HEK293 (cell line): ENCODE measurements around the gene ARHGEF4.

Experiments
- CTCF ChIA-PET: fragments of 350-600 bp; formaldehyde crosslinking; extraction: SDS; loops from one replicate; lab custom pipeline; 2021; ENCODE audit warnings: antibody characterized with exemption; lab: Yijun Ruan, JAX
- POLR2A ChIA-PET: fragments of 300-600 bp; formaldehyde crosslinking; extraction: SDS; loops from one replicate; lab custom pipeline; 2020; ENCODE audit warnings: antibody characterized with exemption, inconsistent platforms; lab: Yijun Ruan, JAX
- H3K27ac ChIP-seq: fragments of 200-500 bp; sonication (Bioruptor generic); 2 replicates; pipeline ENCODE4 v1.5.1; 2014; ENCODE audit warnings: low read depth, low read length, control low read depth, inconsistent platforms; ENCODE audit errors: extremely low read depth
- H3K36me3 ChIP-seq, 2 experiments: fragments of 200-500 bp in 1 of 2; sonication (Bioruptor generic) in 1 of 2; 1 replicate in 1 of 2; 2 replicates in 1 of 2; pipeline ENCODE4 v1.5.1; 2014 to 2017; ENCODE audit warnings: inconsistent platforms in 2 of 2, low read length in 2 of 2; ENCODE audit not compliant: control insufficient read depth in 2 of 2, insufficient read depth in 1 of 2
- H3K4me1 ChIP-seq: fragments of 200-500 bp; sonication (Bioruptor generic); 2 replicates; pipeline ENCODE4 v1.5.1; 2014; ENCODE audit warnings: mild to moderate bottlenecking, low read length, inconsistent platforms; ENCODE audit not compliant: control insufficient read depth, insufficient read depth
- H3K4me3 ChIP-seq: 2 replicates; pipeline ENCODE4 v1.5.1; 2011; ENCODE audit warnings: low read depth, mild to moderate bottlenecking, control low read depth, low read length, moderate library complexity
- H3K9me3 ChIP-seq: fragments of 200-500 bp; sonication (Bioruptor generic); 2 replicates; pipeline ENCODE4 v1.5.1; 2014; ENCODE audit warnings: low read depth, low read length, inconsistent platforms; ENCODE audit not compliant: control insufficient read depth, insufficient read depth
- ATF2 ChIP-seq: fragments of 450-650 bp; formaldehyde crosslinking; IDR thresholded peaks from 2 replicates; pipeline ENCODE4 v1.5.1; 2016; ENCODE audit warnings: missing biosample characterization, missing genetic modification characterization, low read depth
- BCL11A ChIP-seq: fragments of 450-650 bp; formaldehyde crosslinking; IDR thresholded peaks from 2 replicates; pipeline ENCODE4 v1.5.1; 2016; ENCODE audit warnings: low read depth, missing biosample characterization, missing genetic modification characterization
- GFI1B ChIP-seq: fragments of 450-650 bp; formaldehyde crosslinking; IDR thresholded peaks from 2 replicates; pipeline ENCODE4 v1.5.1; 2016; ENCODE audit warnings: missing biosample characterization, missing genetic modification characterization
- HOXD13 ChIP-seq: sonication (generic); formaldehyde crosslinking; IDR thresholded peaks from 2 replicates; pipeline ENCODE4 v1.8.0; 2022; ENCODE audit warnings: missing genetic modification reagents, borderline replicate concordance
- KLF16 ChIP-seq: fragments of 450-650 bp; formaldehyde crosslinking; IDR thresholded peaks from 2 replicates; pipeline ENCODE4 v1.5.1; 2017; ENCODE audit warnings: missing biosample characterization, missing genetic modification characterization
- KLF9 ChIP-seq: fragments of 450-650 bp; formaldehyde crosslinking; IDR thresholded peaks from 2 replicates; pipeline ENCODE4 v1.5.1; 2016; ENCODE audit warnings: missing biosample characterization, missing genetic modification characterization, low read depth
- SP7 ChIP-seq: fragments of 450-650 bp; formaldehyde crosslinking; IDR thresholded peaks from 2 replicates; pipeline ENCODE4 v1.5.1; 2016; ENCODE audit warnings: missing biosample characterization, missing genetic modification characterization
- ZBTB1 ChIP-seq: fragments of 450-650 bp; formaldehyde crosslinking; IDR thresholded peaks from 2 replicates; pipeline ENCODE4 v1.5.1; 2016; ENCODE audit warnings: missing biosample characterization, missing genetic modification characterization
- ZEB2 ChIP-seq: fragments of 450-650 bp; formaldehyde crosslinking; IDR thresholded peaks from 2 replicates; pipeline ENCODE4 v1.5.1; 2016; ENCODE audit warnings: missing biosample characterization, missing genetic modification characterization
- ZFHX2 ChIP-seq: fragments of 450-650 bp; formaldehyde crosslinking; conservative IDR thresholded peaks from 2 replicates; pipeline ENCODE4 v1.5.1; 2016; ENCODE audit warnings: missing biosample characterization, missing genetic modification characterization
- ZNF133 ChIP-seq: fragments of 450-650 bp; formaldehyde crosslinking; IDR thresholded peaks from 2 replicates; pipeline ENCODE4 v1.5.1; 2016; ENCODE audit warnings: missing biosample characterization, missing genetic modification characterization
- ZNF148 ChIP-seq: fragments of 450-650 bp; formaldehyde crosslinking; IDR thresholded peaks from 2 replicates; pipeline ENCODE4 v1.5.0; 2017; ENCODE audit warnings: missing biosample characterization, missing genetic modification characterization, borderline replicate concordance
- ZNF16 ChIP-seq: fragments of 450-650 bp; formaldehyde crosslinking; IDR thresholded peaks from 2 replicates; pipeline ENCODE4 v1.5.1; 2016; ENCODE audit warnings: low read depth, missing biosample characterization, missing genetic modification characterization
- ZNF174 ChIP-seq: fragments of 450-650 bp; formaldehyde crosslinking; IDR thresholded peaks from 2 replicates; pipeline ENCODE4 v1.5.0; 2017; ENCODE audit warnings: missing biosample characterization, mild to moderate bottlenecking, missing genetic modification characterization
- ZNF302 ChIP-seq: fragments of 450-650 bp; formaldehyde crosslinking; IDR thresholded peaks from 2 replicates; pipeline ENCODE4 v1.5.1; 2016; ENCODE audit warnings: missing biosample characterization, missing genetic modification characterization, low read depth
- ZNF398 ChIP-seq: fragments of 450-650 bp; formaldehyde crosslinking; IDR thresholded peaks from 2 replicates; pipeline ENCODE4 v1.5.1; 2017; ENCODE audit warnings: missing biosample characterization, missing genetic modification characterization
- ZNF514 ChIP-seq: fragments of 450-650 bp; formaldehyde crosslinking; IDR thresholded peaks from 2 replicates; pipeline ENCODE4 v1.5.1; 2016; ENCODE audit warnings: missing biosample characterization, missing genetic modification characterization
- ZNF544 ChIP-seq: fragments of 450-650 bp; formaldehyde crosslinking; IDR thresholded peaks from 2 replicates; pipeline ENCODE4 v1.5.0; 2017; ENCODE audit warnings: missing biosample characterization, missing genetic modification characterization
- ZNF571 ChIP-seq: fragments of 450-650 bp; formaldehyde crosslinking; IDR thresholded peaks from 2 replicates; pipeline ENCODE4 v1.5.0; 2017; ENCODE audit warnings: missing biosample characterization, missing genetic modification characterization
- ZNF596 ChIP-seq: fragments of 450-650 bp; IDR thresholded peaks from 2 replicates; pipeline ENCODE4 v1.5.0; 2018; ENCODE audit warnings: missing biosample characterization, mild to moderate bottlenecking, missing genetic modification characterization, moderate library complexity
- ZNF621 ChIP-seq: fragments of 450-650 bp; formaldehyde crosslinking; IDR thresholded peaks from 2 replicates; pipeline ENCODE4 v1.5.1; 2017; ENCODE audit warnings: missing biosample characterization, missing genetic modification characterization
- ZNF629 ChIP-seq: fragments of 450-650 bp; formaldehyde crosslinking; IDR thresholded peaks from 2 replicates; pipeline ENCODE4 v1.5.1; 2017; ENCODE audit warnings: missing biosample characterization, missing genetic modification characterization
- ZNF704 ChIP-seq: fragments of 450-650 bp; formaldehyde crosslinking; IDR thresholded peaks from 2 replicates; pipeline ENCODE4 v1.5.1; 2016; ENCODE audit warnings: missing biosample characterization, missing genetic modification characterization
- ZNF830 ChIP-seq: fragments of 450-650 bp; IDR thresholded peaks from 2 replicates; pipeline ENCODE4 v1.5.0; 2018; ENCODE audit warnings: missing biosample characterization, missing genetic modification characterization, low read depth, mild to moderate bottlenecking, moderate library complexity
- TF ChIP-seq, protein P1 (sequence below): fragments of 450-650 bp; formaldehyde crosslinking; IDR thresholded peaks from 2 replicates; pipeline ENCODE4 v1.5.1; 2017; ENCODE audit warnings: missing biosample characterization, missing genetic modification characterization

Gene ARHGEF4

DNA sequence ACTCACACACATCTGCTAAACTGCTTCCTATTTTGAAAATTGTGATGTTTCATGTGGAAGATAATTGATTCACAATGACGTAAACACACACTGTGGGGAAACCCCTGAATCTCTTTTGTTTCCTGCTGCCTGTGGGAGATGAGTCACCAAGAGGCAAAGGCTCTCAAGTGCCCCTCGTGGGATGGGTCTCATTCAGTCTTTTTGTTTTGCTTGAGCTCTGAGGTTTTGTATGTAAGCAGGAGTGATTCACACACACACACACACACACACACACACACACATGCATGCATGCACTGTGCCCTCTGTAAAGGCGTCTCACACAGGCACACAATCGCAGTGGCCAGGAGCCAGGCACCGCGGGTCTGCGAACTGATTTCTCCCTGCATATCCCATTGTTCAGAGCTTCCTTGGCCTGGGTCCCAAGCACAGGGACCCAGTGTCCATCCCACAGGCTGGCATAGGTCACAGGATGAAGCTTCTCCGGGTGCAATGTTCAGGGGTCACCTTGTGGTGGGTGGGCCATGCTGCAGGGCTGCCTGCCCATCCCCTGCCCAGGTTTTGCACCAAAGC lies 12.1 kb upstream of the ARHGEF4 start:
- POLR2A ChIA-PET, result no interaction called here

More for the DNA sequence above, 12.1 kb upstream of the ARHGEF4 start:
- Histone ChIP-seq H3K9me3 (no peaks in the 10 kb centered on the region), H3K4me1 (no peaks in the 10 kb centered on the region), H3K36me3 (no peaks in the 10 kb centered on the region), H3K27ac (no peak overlapping the region), H3K4me3 (no peak overlapping the region)
- CTCF ChIA-PET, result interaction anchor here (0.6 to 1.5 kb wide), 2 partner anchors 49 to 298 kb away, joined by 3 read pairs; no protein-coding TSS in a partner anchor
- TF ChIP-seq KLF9 (tag by site-specific recombination) (no peak), ZNF133 (tag by site-specific recombination) (no peak), ZNF174 (no peak), ZNF16 (tag by site-specific recombination) (no peak), ZNF629 (peak; percentile 69), ATF2 (tag by site-specific recombination) (peak; percentile 66; the same call in 1 of the 2 replicates), ZNF571 (tag by site-specific recombination) (no peak), KLF16 (tag by site-specific recombination) (no peak), ZFHX2 (tag by site-specific recombination) (peak; percentile 45; the same call in 1 of the 2 replicates), HOXD13 (CRISPR knock-in tag) (no peak), GFI1B (tag by site-specific recombination) (peak; percentile 51; the same call in 1 of the 2 replicates), ZBTB1 (tag by site-specific recombination) (no peak), ZNF148 (tag by site-specific recombination) (no peak), BCL11A (tag by site-specific recombination) (no peak), SP7 (peak; percentile 37; the same call in 1 of the 2 replicates), ZNF398 (tag by site-specific recombination) (peak; percentile 32; the same call in 1 of the 2 replicates), ZNF596 (no peak), ZNF514 (tag by site-specific recombination) (no peak), ZNF621 (tag by site-specific recombination) (no peak), ZNF544 (no peak), ZNF704 (no peak), ZNF830 (tag by site-specific recombination) (no peak), ZNF302 (tag by site-specific recombination) (no peak), ZEB2 (tag by site-specific recombination) (peak; percentile 23; the same call in 1 of the 2 replicates)
- TF ChIP-seq, protein P1, sequence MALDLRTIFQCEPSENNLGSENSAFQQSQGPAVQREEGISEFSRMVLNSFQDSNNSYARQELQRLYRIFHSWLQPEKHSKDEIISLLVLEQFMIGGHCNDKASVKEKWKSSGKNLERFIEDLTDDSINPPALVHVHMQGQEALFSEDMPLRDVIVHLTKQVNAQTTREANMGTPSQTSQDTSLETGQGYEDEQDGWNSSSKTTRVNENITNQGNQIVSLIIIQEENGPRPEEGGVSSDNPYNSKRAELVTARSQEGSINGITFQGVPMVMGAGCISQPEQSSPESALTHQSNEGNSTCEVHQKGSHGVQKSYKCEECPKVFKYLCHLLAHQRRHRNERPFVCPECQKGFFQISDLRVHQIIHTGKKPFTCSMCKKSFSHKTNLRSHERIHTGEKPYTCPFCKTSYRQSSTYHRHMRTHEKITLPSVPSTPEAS (tag by site-specific recombination), result peak; percentile 62
